IMR-90 (cell line): ENCODE results near the gene ATP10B. TPM values are rescaled to one million over a fixed set of nuclear protein-coding genes. Genes with fewer than 3 reads are reported as not detected.

Source experiments
- ATAC-seq: fragments of 200-7000 bp; cut with Tn5 transposase; 2 replicates; pipeline ENCODE4 v1.9.1; 2020; ENCODE audit warnings: low read depth, mild to moderate bottlenecking, moderate library complexity
- BruUV-seq: library from RNA; stranded (reverse); fragments of 400-500 nt; replicated peaks from 2 replicates; lab custom pipeline; 2021; lab: Mats Ljungman, UMichigan
- CTCF ChIA-PET: fragments of 300-600 bp; formaldehyde crosslinking; extraction: SDS; loops from one replicate; lab custom pipeline; 2021; ENCODE audit warnings: antibody characterized with exemption; lab: Yijun Ruan, JAX
- POLR2A ChIA-PET: fragments of 300-600 bp; sonication (Branson Sonifier 250); formaldehyde crosslinking; loops from one replicate; lab custom pipeline; 2022; ENCODE audit warnings: antibody characterized with exemption; ENCODE audit not compliant: unreplicated experiment; lab: Charles Lee
- DNase-seq: peaks from one replicate; pipeline ENCODE4 v3.0.0; 2013
- H2AFZ ChIP-seq: replicated peaks from 2 replicates; pipeline ENCODE3; 2013; ENCODE audit warnings: low read length, mild to moderate bottlenecking; ENCODE audit not compliant: poor library complexity
- H2AK5ac ChIP-seq: 2 replicates; pipeline ENCODE4 v1.6.1; 2013; ENCODE audit warnings: low read depth, low read length, inconsistent platforms
- H2AK9ac ChIP-seq: replicated peaks from 2 replicates; pipeline ENCODE3; 2013; ENCODE audit warnings: mild to moderate bottlenecking, low read depth, low read length, moderate library complexity; ENCODE audit not compliant: poor library complexity
- H2BK120ac ChIP-seq: 2 replicates; pipeline ENCODE4 v1.6.1; 2013; ENCODE audit warnings: low read depth, low read length, inconsistent platforms
- H2BK15ac ChIP-seq: 3 replicates; pipeline ENCODE4 v1.6.1; 2013; ENCODE audit warnings: low read depth, low read length, inconsistent platforms
- H2BK20ac ChIP-seq: 2 replicates; pipeline ENCODE4 v1.6.1; 2013; ENCODE audit warnings: low read depth, mild to moderate bottlenecking, inconsistent platforms, low read length, moderate library complexity
- H2BK5ac ChIP-seq: 2 replicates; pipeline ENCODE4 v1.6.1; 2013; ENCODE audit warnings: mild to moderate bottlenecking, low read depth, low read length, inconsistent platforms; ENCODE audit not compliant: poor library complexity, severe bottlenecking
- H3K14ac ChIP-seq: replicated peaks from 2 replicates; pipeline ENCODE4 v1.6.1; 2013; ENCODE audit warnings: low read depth, low read length, inconsistent platforms
- H3K18ac ChIP-seq: 2 replicates; pipeline ENCODE4 v1.6.1; 2013; ENCODE audit warnings: low read depth, low read length, control low read depth
- H3K23ac ChIP-seq: 2 replicates; pipeline ENCODE4 v1.6.1; 2013; ENCODE audit warnings: low read depth, low read length, inconsistent platforms
- H3K27ac ChIP-seq: 2 replicates; pipeline ENCODE4 v1.5.1; 2013; ENCODE audit warnings: mild to moderate bottlenecking, control low read depth, low read length; ENCODE audit not compliant: insufficient read depth
- H3K27me3 ChIP-seq: 2 replicates; pipeline ENCODE4 v1.6.1; 2013; ENCODE audit warnings: low read length; ENCODE audit not compliant: control insufficient read depth, insufficient read depth
- H3K36me3 ChIP-seq: 2 replicates; pipeline ENCODE4 v1.6.1; 2013; ENCODE audit warnings: low read length, mixed read lengths; ENCODE audit not compliant: control insufficient read depth, insufficient read depth
- H3K4ac ChIP-seq: 2 replicates; pipeline ENCODE4 v1.6.1; 2013; ENCODE audit warnings: low read depth, low read length, inconsistent platforms
- H3K4me1 ChIP-seq: 2 replicates; pipeline ENCODE4 v1.6.1; 2013; ENCODE audit warnings: low read length, mixed read lengths; ENCODE audit not compliant: control insufficient read depth, insufficient read depth
- H3K4me2 ChIP-seq: 2 replicates; pipeline ENCODE4 v1.6.1; 2013; ENCODE audit warnings: low read depth, mild to moderate bottlenecking, control low read depth, low read length, moderate library complexity
- H3K4me3 ChIP-seq: 2 replicates; pipeline ENCODE4 v1.5.1; 2013; ENCODE audit warnings: low read depth, mild to moderate bottlenecking, control low read depth, low read length, moderate library complexity; ENCODE audit not compliant: insufficient read depth
- H3K56ac ChIP-seq: 2 replicates; pipeline ENCODE4 v1.6.1; 2013; ENCODE audit warnings: low read length, inconsistent platforms; ENCODE audit not compliant: insufficient read depth; ENCODE audit errors: extremely low read depth
- H3K79me1 ChIP-seq, 2 experiments: 2 replicates each; pipeline ENCODE4 v1.6.1; 2013; ENCODE audit warnings: low read length in 2 of 2, inconsistent platforms in 1 of 2, low read depth in 1 of 2
- H3K9ac ChIP-seq: 2 replicates; pipeline ENCODE4 v1.6.1; 2013; ENCODE audit warnings: low read depth, low read length, control low read depth
- H3K9me1 ChIP-seq: 2 replicates; pipeline ENCODE4 v1.6.1; 2013; ENCODE audit warnings: low read length, inconsistent platforms; ENCODE audit not compliant: insufficient read depth
- H3K9me3 ChIP-seq: 2 replicates; pipeline ENCODE4 v1.6.1; 2013; ENCODE audit warnings: low read length; ENCODE audit not compliant: control insufficient read depth, insufficient read depth
- H4K20me1 ChIP-seq: 2 replicates; pipeline ENCODE4 v1.6.1; 2013; ENCODE audit warnings: low read length, inconsistent platforms; ENCODE audit not compliant: insufficient read depth
- H4K5ac ChIP-seq: 2 replicates; pipeline ENCODE4 v1.6.1; 2013; ENCODE audit warnings: mild to moderate bottlenecking, low read depth, low read length, control low read depth
- H4K8ac ChIP-seq, 2 experiments: 2 replicates each; pipeline ENCODE4 v1.6.1; 2013; ENCODE audit warnings: low read depth in 2 of 2, low read length in 2 of 2, control low read depth in 1 of 2, inconsistent platforms in 1 of 2
- H4K91ac ChIP-seq: 2 replicates; pipeline ENCODE4 v1.6.1; 2013; ENCODE audit warnings: low read depth, low read length, inconsistent platforms; ENCODE audit not compliant: insufficient read depth
- MAFK ChIP-seq: IDR thresholded peaks from 2 replicates; pipeline ENCODE4 v1.6.1; 2012; ENCODE audit warnings: low read depth, low read length, improper control_type of control experiment
- RCOR1 ChIP-seq: IDR thresholded peaks from 2 replicates; pipeline ENCODE4 v1.6.1; 2012; ENCODE audit warnings: mild to moderate bottlenecking, low read length, improper control_type of control experiment; ENCODE audit not compliant: insufficient replicate concordance
- USF2 ChIP-seq: fragments of 150-350 bp; IDR thresholded peaks from 2 replicates; pipeline ENCODE4 v1.6.1; 2017; ENCODE audit warnings: mild to moderate bottlenecking, antibody characterized with exemption, low read length, low read depth
- WGBS, 2 experiments: methylation state at CpG; one replicate each; pipeline versions ENCODE4 v1.1.5 to v1.1.7; 2013; ENCODE audit warnings: missing lambda C conversion rate in 2 of 2; ENCODE audit not compliant: insufficient read length in 1 of 2; ENCODE audit errors: extremely low coverage in 2 of 2; 5-methylcytosine and 5-hydroxymethylcytosine counted together
- dilution Hi-C: fragments of 300-500 bp; cut with HindIII; formaldehyde crosslinking; loops from one replicate; pipeline ENCODE4 v1.14.3; 2018; ENCODE audit warnings: low sequenced_read_pairs; ENCODE audit not compliant: unreplicated experiment
- in situ Hi-C: fragments of 300-500 bp; cut with MboI; formaldehyde crosslinking; loops from 3 replicates; pipeline ENCODE4 v1.14.3; 2019; ENCODE audit warnings: low sequenced_read_pairs, inconsistent platforms, mixed read lengths
- intact Hi-C: fragments of 100-400 bp; cut with micrococcal nuclease; formaldehyde crosslinking; loops from 2 replicates; pipeline ENCODE4 v1.10.0; 2022
- polyA plus RNA-seq, 3 experiments: library from polyadenylated mRNA; depleted of rRNA; stranded (reverse); fragments of >200 nt; gene quantifications; 2 replicates each; pipeline ENCODE4 v1.2.3, GENCODE V29; 2012; ENCODE audit warnings: low replicate concordance in 1 of 3
- total RNA-seq: library from RNA; depleted of rRNA; stranded (reverse); fragments of >200 nt; gene quantifications from 2 replicates; pipeline ENCODE4 v1.2.3, GENCODE V29; 2012

ATP10B gene
- total and polyA plus RNA-seq, 2 of the 4 experiments (the other 2 are of a cell fraction): not detected

- no peak overlapping the region for H3K14ac ChIP-seq
- DNase-seq: no peak
- no peaks in the 10 kb centered on the region for H3K4me1 ChIP-seq
- intact Hi-C loops: no loop called here
- no peak overlapping the region for H3K4me2 ChIP-seq
- no peak overlapping the region for H2AK5ac ChIP-seq
- no peak overlapping the region for H2BK120ac ChIP-seq
- POLR2A ChIA-PET: no interaction called here
- no peak overlapping the region for H2BK5ac ChIP-seq
- no peak overlapping the region for H4K91ac ChIP-seq
- no TSS peak for BruUV-seq
- no peak overlapping the region for H2BK20ac ChIP-seq
- TF ChIP-seq RCOR1 (no peak), MAFK (peak; percentile 91), USF2 (no peak)
- 58% methylated on average over 2 of the region's 7 CpGs; no CpG with 5 or more reads in 1 of the 2 experiments for WGBS, 2 experiments
- dilution Hi-C loops: no loop called here
- no peak overlapping the region for H4K5ac ChIP-seq
- CTCF ChIA-PET: no interaction called here
- H4K20me1 ChIP-seq: no peaks in the 10 kb centered on the region
- H3K79me1 ChIP-seq: no peaks in the 10 kb centered on the region
- H2BK15ac ChIP-seq: no peak overlapping the region
- no peak overlapping the region for H3K56ac ChIP-seq
- in situ Hi-C loops: no loop called here
- no peak overlapping the region for H3K18ac ChIP-seq
- no peaks in the 10 kb centered on the region for H3K9me1 ChIP-seq
- H3K4ac ChIP-seq: no peak overlapping the region
- no peaks in the 10 kb centered on the region for H3K36me3 ChIP-seq
- no peak for ATAC-seq
- H3K9ac ChIP-seq: no peak overlapping the region
- H3K23ac ChIP-seq: no peak overlapping the region
- no peak overlapping the region for H3K4me3 ChIP-seq
- H2AFZ ChIP-seq: no peak overlapping the region
- peaks cover 18% of the 10 kb centered on the region for H3K9me3 ChIP-seq
- no peak overlapping the region for H3K27ac ChIP-seq
- no peak overlapping the region for H2AK9ac ChIP-seq
- no peaks in the 10 kb centered on the region for H3K27me3 ChIP-seq
- no peak overlapping the region for H4K8ac ChIP-seq
These were observed 79.2 kb downstream of the ATP10B start for GRCh38 chr5:160772854-160773253.
